Muscle layer of colon (tissue), 2 donors: Measurements from ENCODE around the gene SLC2A1.

Source experiments
- H3K27ac ChIP-seq: one replicate; pipeline ENCODE4 v1.7.0; 2013; ENCODE audit warnings: low read depth, mild to moderate bottlenecking, low read length, moderate library complexity
- H3K27me3 ChIP-seq, 2 donors: one replicate each; pipeline ENCODE4 v1.7.0; 2013; ENCODE audit warnings: low read length in 2 of 2, mild to moderate bottlenecking in 2 of 2; ENCODE audit not compliant: insufficient read depth in 2 of 2, control insufficient read depth in 1 of 2
- H3K36me3 ChIP-seq: one replicate; pipeline ENCODE4 v1.7.0; 2013; ENCODE audit warnings: mild to moderate bottlenecking, low read length; ENCODE audit not compliant: insufficient read depth
- H3K4me1 ChIP-seq: one replicate; pipeline ENCODE4 v1.7.0; 2013; ENCODE audit warnings: mild to moderate bottlenecking, low read length; ENCODE audit not compliant: insufficient read depth
- H3K4me3 ChIP-seq, 2 donors: one replicate each; pipeline ENCODE4 v1.7.0; 2013; ENCODE audit warnings: low read length in 2 of 2, low read depth in 1 of 2, mild to moderate bottlenecking in 1 of 2, moderate library complexity in 1 of 2
- H3K9ac ChIP-seq: one replicate; pipeline ENCODE4 v1.7.0; 2013; ENCODE audit warnings: low read length
- H3K9me3 ChIP-seq: one replicate; pipeline ENCODE4 v1.7.0; 2013; ENCODE audit warnings: mild to moderate bottlenecking, low read length
- donor health status: abdominal sarcoma.
- donor health status: Adenocarcinoma of cecum.

Gene SLC2A1

GRCh38 chr1:42936309-42937078 is 22.2 kb downstream of the SLC2A1 start:
- H3K9me3 ChIP-seq = no peaks in the 10 kb centered on the region
- H3K4me1 ChIP-seq = peaks cover 14% of the 10 kb centered on the region
- H3K4me3 ChIP-seq = no peak overlapping the region
- no peak overlapping the region for H3K9ac ChIP-seq
- H3K36me3 ChIP-seq = no peaks in the 10 kb centered on the region
- no peak overlapping the region for H3K27ac ChIP-seq
- H3K27me3 ChIP-seq = no peaks in the 10 kb centered on the region

- Histone ChIP-seq H3K4me1 (peaks cover 13% of the 10 kb centered on the region), H3K27ac (no peak overlapping the region), H3K27me3 (no peaks in the 10 kb centered on the region), H3K9me3 (no peaks in the 10 kb centered on the region), H3K9ac (no peak overlapping the region), H3K4me3 (no peak overlapping the region), H3K36me3 (no peaks in the 10 kb centered on the region)
Measured at GRCh38 chr1:42935971-42936308, 22.7 kb downstream of the SLC2A1 start.

GRCh38 chr1:42935313-42935895 is 23.3 kb downstream of the SLC2A1 start:
- H3K27me3 ChIP-seq = no peaks in the 10 kb centered on the region
- no peak overlapping the region for H3K9ac ChIP-seq
- H3K4me1 ChIP-seq = peaks cover 9% of the 10 kb centered on the region
- H3K4me3 ChIP-seq = no peak overlapping the region
- H3K36me3 ChIP-seq = no peaks in the 10 kb centered on the region
- H3K27ac ChIP-seq = no peak overlapping the region
- H3K9me3 ChIP-seq = no peaks in the 10 kb centered on the region

- Histone ChIP-seq H3K9ac (no peak overlapping the region), H3K4me3 (no peak overlapping the region), H3K27ac (no peak overlapping the region), H3K4me1 (peaks cover 9% of the 10 kb centered on the region), H3K27me3 (no peaks in the 10 kb centered on the region), H3K36me3 (peaks cover 4% of the 10 kb centered on the region), H3K9me3 (no peaks in the 10 kb centered on the region)
Measured at GRCh38 chr1:42934541-42935312, 23.9 kb downstream of the SLC2A1 start.

- Histone ChIP-seq H3K36me3 (peaks cover 11% of the 10 kb centered on the region), H3K9ac (no peak overlapping the region), H3K4me3 (no peak overlapping the region), H3K4me1 (peaks cover 9% of the 10 kb centered on the region), H3K27me3 (no peaks in the 10 kb centered on the region), H3K27ac (no peak overlapping the region), H3K9me3 (no peaks in the 10 kb centered on the region)
Measured at GRCh38 chr1:42933610-42934491, 24.8 kb downstream of the SLC2A1 start.

GRCh38 chr1:42933060-42933586 is 25.5 kb downstream of the SLC2A1 start:
- Histone ChIP-seq H3K9me3 (no peaks in the 10 kb centered on the region), H3K36me3 (peaks cover 11% of the 10 kb centered on the region), H3K4me3 (no peak overlapping the region), H3K9ac (no peak overlapping the region), H3K27ac (no peak overlapping the region), H3K4me1 (peaks cover 9% of the 10 kb centered on the region), H3K27me3 (no peaks in the 10 kb centered on the region)

GRCh38 chr1:42932442-42932941 is 26.2 kb downstream of the SLC2A1 start:
- H3K36me3 ChIP-seq = peaks cover 11% of the 10 kb centered on the region

GRCh38 chr1:42931911-42932422 is 26.7 kb downstream of the SLC2A1 start:
- H3K4me3 ChIP-seq = no peak overlapping the region

More at GRCh38 chr1:42932442-42932941, 26.2 kb downstream of the SLC2A1 start:
- Histone ChIP-seq H3K27me3 (no peaks in the 10 kb centered on the region), H3K9ac (no peak overlapping the region), H3K4me1 (peaks cover 9% of the 10 kb centered on the region), H3K4me3 (no peak overlapping the region), H3K27ac (no peak overlapping the region), H3K9me3 (no peaks in the 10 kb centered on the region)

GRCh38 chr1:42931108-42931539 is 27.5 kb downstream of the SLC2A1 start:
- no peak overlapping the region for H3K9ac ChIP-seq
- peaks cover 4% of the 10 kb centered on the region for H3K4me1 ChIP-seq
- H3K4me3 ChIP-seq = no peak overlapping the region
- H3K36me3 ChIP-seq = peaks cover 11% of the 10 kb centered on the region
- no peak overlapping the region for H3K27ac ChIP-seq
- no peaks in the 10 kb centered on the region for H3K27me3 ChIP-seq
- no peaks in the 10 kb centered on the region for H3K9me3 ChIP-seq

More at GRCh38 chr1:42931911-42932422, 26.7 kb downstream of the SLC2A1 start:
- Histone ChIP-seq H3K9ac (no peak overlapping the region), H3K27ac (no peak overlapping the region), H3K27me3 (no peaks in the 10 kb centered on the region), H3K4me1 (peaks cover 9% of the 10 kb centered on the region), H3K9me3 (no peaks in the 10 kb centered on the region), H3K36me3 (peaks cover 11% of the 10 kb centered on the region)

GRCh38 chr1:42930178-42931107 is 28.2 kb downstream of the SLC2A1 start:
- no peaks in the 10 kb centered on the region for H3K27me3 ChIP-seq
- H3K9me3 ChIP-seq = no peaks in the 10 kb centered on the region
- no peak overlapping the region for H3K4me3 ChIP-seq
- H3K9ac ChIP-seq = no peak overlapping the region
- H3K4me1 ChIP-seq = peaks cover 5% of the 10 kb centered on the region
- H3K27ac ChIP-seq = no peak overlapping the region
- peaks cover 11% of the 10 kb centered on the region for H3K36me3 ChIP-seq
